Measurements from ENCODE around the gene MFAP2.
"Not testable (repeated sequence)": the region's sequence is repeated elsewhere in the genome, so short reads cannot be mapped to it uniquely, and the experiment has no call there.

The MFAP2 gene

GRCh38 chr1:16958475-16958874, 21.9 kb downstream of the MFAP2 start:
- no peak for DNase-seq

- no peak for DNase-seq
These were observed 22.7 kb downstream of the MFAP2 start for GRCh38 chr1:16957731-16958130.

GRCh38 chr1:16956775-16957174, 23.6 kb downstream of the MFAP2 start:
- DNase-seq: no peak

- no peak for DNase-seq
These were observed 25.2 kb downstream of the MFAP2 start for GRCh38 chr1:16955186-16955585.

- DNase-seq: no peak
These were observed 25.8 kb downstream of the MFAP2 start for GRCh38 chr1:16954579-16954978.

GRCh38 chr1:16952376-16952775, 28.0 kb downstream of the MFAP2 start:
- DNase-seq: not testable (repeated sequence)

- DNase-seq: not testable (repeated sequence)
These were observed 31.4 kb downstream of the MFAP2 start for GRCh38 chr1:16949026-16949425.

GRCh38 chr1:16948282-16948891, 32.0 kb downstream of the MFAP2 start:
- DNase-seq: not testable (repeated sequence)

GRCh38 chr1:16946646-16947045, 33.8 kb downstream of the MFAP2 start:
- DNase-seq: no peak

- DNase-seq: not testable (repeated sequence)
These were observed 34.2 kb downstream of the MFAP2 start for GRCh38 chr1:16946185-16946584.

GRCh38 chr1:16945512-16945911, 34.9 kb downstream of the MFAP2 start:
- not testable (repeated sequence) for DNase-seq

- no peak for DNase-seq
These were observed 36.4 kb downstream of the MFAP2 start for GRCh38 chr1:16944038-16944437.

- DNase-seq: not testable (repeated sequence)
These were observed 40.8 kb downstream of the MFAP2 start for GRCh38 chr1:16939386-16940180.

- no peak for DNase-seq
These were observed 41.8 kb downstream of the MFAP2 start for GRCh38 chr1:16938351-16939321.

- not testable (repeated sequence) for DNase-seq
These were observed 43.8 kb downstream of the MFAP2 start for GRCh38 chr1:16936580-16936979.

- DNase-seq: not testable (repeated sequence)
These were observed 46.5 kb downstream of the MFAP2 start for GRCh38 chr1:16933945-16934344.

- not testable (repeated sequence) for DNase-seq
These were observed 49.0 kb downstream of the MFAP2 start for GRCh38 chr1:16931206-16931934.

GRCh38 chr1:16929146-16930041, 51.0 kb downstream of the MFAP2 start:
- DNase-seq: not testable (repeated sequence)

- DNase-seq: no peak
These were observed 52.5 kb downstream of the MFAP2 start for GRCh38 chr1:16927711-16928485.

GRCh38 chr1:16927256-16927655, 53.2 kb downstream of the MFAP2 start:
- no peak for DNase-seq

Data from NCI-H1930 (cell line).